GM21423 (cell line): ENCODE data around the gene C2CD4C.
"Not testable (repeated sequence)": the region's sequence is repeated elsewhere in the genome, so short reads cannot be mapped to it uniquely, and the experiment has no call there.

Experiments
- ATAC-seq: cut with Tn5 transposase; IDR thresholded peaks from one replicate; pipeline ENCODE4 v1.9.1; 2021; ENCODE audit warnings: mild to moderate bottlenecking, moderate library complexity; ENCODE audit not compliant: unreplicated experiment

The C2CD4C gene

DNA sequence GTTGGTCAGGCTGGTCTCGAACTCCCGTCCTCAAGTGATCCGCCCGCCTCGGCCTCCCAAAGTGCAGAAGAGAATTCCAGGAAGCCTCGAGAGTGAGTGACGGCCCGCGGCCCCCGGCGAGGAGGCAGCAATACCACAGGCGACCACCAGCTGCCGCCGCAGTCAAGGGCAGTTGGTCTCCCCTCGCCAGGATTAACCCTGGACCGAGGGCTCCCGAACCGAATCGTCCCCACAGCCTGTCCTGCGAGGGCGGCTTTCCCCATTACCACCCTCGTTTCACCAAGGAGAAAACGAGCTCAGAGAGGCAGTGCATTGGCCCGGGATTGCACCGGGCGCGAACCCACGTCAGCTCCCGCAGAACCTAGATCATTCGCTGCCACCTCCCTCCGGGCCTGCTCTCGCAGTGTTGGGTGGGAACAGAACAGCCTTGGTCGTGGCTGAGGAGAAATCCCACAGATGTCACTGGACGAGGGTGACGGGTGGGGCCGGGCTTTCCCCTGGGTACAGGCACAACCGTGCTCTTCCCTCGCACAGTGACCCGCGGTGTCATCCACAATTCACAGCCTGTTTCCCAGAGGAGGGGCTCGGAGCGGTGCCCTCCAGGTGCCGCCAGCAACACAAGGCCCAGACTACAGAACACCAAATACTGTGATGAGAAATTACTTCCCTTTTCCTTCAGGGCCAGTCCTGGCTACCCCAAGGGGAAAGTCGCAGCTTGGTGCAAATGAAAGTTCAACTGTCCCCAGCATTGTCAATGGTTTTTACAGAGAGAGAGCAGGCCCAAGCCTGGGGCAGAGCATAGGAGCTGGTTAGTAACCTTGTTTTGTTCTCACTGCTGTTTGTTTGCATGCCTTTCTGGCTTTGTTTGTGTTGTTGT lies 24.8 kb downstream of the C2CD4C start:
- ATAC-seq: no peak

DNA sequence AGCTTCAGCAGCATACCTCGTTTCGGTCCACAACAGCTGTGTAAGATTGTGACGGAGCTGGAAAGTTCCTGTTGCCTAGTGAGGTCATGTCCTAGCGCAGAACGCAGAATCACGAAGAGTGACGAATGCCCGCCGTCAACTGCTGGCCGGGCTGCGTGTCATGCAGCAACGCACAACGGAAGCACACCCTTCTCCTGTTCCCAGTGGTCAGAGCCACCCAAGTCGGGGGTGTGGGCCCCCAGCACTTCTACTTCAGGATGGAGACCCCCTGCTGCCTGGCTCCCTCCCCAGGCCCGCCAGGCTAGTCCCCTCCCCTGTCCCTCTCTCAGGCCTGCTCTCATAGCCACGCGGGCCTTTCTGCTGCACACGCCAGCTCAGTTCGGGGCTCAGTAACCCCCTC lies 25.9 kb downstream of the C2CD4C start:
- ATAC-seq: no peak

DNA sequence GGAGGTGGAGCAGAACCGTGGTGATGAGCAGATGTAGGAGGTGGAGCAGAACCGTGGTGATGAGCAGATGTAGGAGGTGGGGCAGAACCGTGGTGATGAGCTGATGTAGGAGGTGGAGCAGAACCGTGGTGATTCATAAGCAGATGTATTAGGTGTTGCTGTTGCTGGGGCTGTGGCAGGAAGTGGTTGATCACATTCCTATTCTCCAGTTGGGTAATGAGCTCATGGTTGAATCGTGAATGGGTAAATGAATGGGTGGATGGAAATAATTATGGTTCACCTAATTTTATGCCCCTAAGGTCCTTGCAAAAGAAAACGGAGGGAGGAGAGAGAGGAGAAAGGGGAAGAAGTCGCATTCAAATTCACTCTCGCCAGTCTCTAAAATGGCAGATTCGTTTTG lies 26.4 kb downstream of the C2CD4C start:
- ATAC-seq: not testable (repeated sequence)

DNA sequence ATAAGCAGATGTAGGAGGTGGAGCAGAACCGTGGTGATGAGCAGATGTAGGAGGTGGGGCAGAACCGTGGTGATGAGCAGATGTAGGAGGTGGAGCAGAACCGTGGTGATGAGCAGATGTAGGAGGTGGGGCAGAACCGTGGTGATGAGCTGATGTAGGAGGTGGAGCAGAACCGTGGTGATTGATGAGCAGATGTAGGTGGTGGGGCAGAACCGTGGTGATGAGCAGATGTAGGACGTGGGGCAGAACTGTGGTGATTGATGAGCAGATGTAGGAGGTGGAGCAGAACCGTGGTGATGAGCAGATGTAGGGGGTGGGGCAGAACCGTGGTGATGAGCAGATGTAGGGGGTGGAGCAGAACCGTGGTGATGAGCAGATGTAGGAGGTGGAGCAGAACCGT lies 27.0 kb downstream of the C2CD4C start:
- not testable (repeated sequence) for ATAC-seq

DNA sequence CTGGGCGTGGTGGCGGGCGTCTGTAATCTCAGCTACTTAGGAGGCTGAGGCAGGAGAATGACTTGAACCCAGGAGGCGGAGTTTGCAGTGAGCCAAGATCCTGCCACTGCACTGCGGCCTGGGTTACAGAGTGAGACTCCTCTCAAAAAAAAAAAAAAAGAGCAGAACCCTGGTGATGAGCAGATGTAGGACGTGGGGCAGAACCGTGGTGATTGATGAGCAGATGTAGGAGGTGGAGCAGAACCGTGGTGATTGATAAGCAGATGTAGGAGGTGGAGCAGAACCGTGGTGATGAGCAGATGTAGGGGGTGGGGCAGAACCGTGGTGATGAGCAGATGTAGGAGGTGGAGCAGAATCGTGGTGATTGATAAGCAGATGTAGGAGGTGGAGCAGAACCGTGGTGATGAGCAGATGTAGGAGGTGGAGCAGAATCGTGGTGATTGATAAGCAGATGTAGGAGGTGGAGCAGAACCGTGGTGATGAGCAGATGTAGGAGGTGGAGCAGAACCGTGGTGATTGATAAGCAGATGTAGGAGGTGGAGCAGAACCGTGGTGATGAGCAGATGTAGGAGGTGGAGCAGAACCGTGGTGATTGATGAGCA lies 28.2 kb downstream of the C2CD4C start:
- not testable (repeated sequence) for ATAC-seq

DNA sequence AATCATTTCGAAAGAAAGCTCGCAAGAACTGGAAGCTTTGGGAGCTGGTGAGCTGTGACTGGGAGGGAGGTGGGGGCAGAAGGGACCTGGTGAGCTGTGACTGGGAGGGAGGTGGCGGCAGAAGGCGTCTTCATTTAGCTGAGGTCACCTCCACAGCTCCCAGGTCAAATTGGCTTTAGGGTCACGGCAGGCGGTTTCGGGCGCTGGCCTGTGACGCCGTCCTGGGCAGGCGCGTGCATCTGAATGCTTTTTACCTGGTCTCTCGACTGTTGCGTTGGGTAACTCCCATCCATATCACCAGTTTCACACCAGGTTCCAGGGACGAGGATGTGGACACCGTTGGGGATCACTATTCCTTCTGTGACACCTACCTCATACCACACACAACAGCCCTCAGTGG lies 29.2 kb downstream of the C2CD4C start:
- no peak for ATAC-seq

DNA sequence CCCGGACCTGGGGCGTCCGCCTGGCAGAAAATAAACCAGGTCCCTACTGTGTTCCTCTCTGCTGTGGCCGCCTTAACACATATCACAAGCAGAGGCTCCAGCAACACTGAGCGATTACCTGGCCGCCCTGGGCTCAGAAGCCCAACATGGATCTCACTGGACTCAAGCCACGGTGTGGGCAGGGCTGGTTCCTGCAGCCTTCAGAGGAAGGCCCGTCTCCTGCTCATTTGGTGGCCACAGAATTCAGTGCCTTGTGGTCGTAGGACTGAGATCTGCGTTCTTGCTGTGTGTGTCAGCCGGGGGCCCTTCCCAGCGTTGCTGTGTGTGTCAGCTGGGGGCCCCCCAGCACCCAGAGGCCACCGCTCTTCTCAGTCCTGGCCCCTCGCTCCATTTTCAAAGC lies 30.2 kb downstream of the C2CD4C start:
- no peak for ATAC-seq

DNA sequence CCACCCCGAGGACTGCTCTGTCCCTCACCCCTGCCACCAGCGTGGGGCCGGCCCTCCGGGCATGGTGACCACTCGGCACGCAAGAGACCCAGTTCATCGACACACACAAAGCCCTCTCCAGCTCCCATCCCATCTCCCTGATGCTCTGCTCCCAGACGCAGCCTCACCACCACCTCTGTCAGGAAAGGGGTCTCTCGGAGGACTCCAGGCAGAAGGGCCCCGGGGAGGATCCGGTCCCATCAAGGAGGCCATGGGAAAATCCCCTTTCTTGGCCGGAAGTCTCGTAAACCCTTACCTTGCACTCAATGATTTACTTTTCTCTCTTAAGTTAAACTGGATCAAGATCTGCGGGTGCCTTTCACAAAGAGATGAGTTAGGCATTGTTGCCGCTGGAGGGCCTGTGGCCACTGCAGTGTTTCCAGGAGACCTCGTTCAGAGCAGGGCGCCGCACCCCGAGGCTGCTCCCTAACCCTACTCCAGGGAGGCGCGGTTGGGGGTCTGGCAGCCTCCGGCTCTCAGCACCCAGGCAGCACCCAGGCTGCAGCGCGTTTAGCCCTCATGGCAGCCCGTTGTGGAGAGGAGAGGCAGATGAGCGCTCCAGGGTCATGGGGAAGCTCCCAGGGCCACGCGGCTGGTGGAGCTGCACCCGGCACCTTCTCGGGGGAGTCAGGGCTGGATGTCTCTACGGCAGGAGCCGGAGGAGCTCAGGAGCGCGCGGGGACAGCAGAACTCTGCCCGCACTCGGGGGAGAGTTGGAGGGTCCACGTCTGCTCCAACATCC lies 31.0 kb downstream of the C2CD4C start:
- ATAC-seq: no peak

DNA sequence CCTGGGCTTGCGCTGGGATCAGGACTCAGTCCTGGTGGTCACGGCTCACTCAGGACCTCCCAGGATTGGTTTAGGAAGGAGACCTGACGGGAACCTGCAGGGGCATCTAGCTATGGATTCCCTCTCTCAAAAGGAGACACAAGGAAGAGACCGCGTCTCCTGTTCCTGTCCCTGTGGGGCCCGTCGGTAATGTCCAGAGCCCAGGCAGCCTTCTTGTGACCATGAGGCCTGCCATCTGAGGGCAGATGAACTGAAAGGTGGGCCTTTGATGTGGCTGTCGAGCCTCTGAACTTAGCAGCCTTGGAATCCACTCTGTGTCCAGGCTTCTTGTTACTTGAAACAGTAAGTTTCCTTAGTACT lies 32.9 kb downstream of the C2CD4C start:
- ATAC-seq: no peak

DNA sequence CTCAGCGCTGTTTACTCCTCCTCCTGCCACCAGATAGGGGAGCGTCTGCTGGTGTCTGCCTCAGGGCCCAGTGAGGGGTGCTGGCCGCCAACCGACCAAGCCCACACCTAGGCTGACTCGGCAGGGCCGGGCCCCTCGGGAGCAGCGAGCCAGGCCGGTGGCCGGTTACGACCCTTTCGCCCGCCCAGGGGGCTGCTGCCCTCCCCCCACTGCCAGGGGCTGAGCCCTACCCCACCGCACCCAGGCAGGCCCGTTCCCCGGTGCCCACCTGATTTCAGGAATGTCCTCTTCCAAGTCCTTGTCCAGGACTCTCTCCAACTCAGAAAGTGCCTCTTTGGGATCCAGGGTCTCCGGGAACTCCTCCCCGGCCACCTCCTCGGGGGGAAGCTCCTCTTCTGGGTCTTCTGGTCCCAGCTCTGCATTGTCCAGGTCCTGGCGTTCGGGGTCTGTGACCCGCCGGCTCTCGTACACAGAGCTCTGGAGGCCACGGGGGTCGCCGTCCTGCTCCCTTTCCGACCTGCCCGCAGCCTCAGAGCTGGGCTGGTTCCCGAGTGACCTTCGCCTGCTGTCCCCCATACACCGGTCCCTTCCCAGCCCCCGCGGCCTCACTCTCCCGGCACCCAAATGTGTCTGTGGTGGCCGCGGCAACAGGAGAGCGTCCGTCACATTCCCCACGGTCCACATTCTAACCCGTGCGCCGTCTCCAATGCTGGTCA lies 33.4 kb downstream of the C2CD4C start:
- ATAC-seq: no peak

DNA sequence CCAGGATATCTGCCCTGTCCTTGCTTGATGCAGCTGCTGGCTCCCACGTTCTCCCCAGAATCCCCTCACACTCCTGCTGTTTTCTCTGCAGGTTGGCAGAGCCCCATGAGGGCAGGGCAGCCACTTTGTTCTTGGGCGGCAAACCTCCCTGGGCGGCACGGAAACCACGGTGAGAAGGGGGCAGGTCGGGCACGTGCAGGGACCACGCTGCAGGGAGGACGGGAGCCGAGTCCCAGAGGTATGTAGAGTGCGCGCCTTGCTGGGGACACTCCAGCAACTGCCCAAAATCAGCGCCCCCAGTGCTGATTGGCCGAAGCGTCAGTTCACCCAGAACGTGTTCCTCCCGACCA lies 34.1 kb downstream of the C2CD4C start:
- no peak for ATAC-seq

DNA sequence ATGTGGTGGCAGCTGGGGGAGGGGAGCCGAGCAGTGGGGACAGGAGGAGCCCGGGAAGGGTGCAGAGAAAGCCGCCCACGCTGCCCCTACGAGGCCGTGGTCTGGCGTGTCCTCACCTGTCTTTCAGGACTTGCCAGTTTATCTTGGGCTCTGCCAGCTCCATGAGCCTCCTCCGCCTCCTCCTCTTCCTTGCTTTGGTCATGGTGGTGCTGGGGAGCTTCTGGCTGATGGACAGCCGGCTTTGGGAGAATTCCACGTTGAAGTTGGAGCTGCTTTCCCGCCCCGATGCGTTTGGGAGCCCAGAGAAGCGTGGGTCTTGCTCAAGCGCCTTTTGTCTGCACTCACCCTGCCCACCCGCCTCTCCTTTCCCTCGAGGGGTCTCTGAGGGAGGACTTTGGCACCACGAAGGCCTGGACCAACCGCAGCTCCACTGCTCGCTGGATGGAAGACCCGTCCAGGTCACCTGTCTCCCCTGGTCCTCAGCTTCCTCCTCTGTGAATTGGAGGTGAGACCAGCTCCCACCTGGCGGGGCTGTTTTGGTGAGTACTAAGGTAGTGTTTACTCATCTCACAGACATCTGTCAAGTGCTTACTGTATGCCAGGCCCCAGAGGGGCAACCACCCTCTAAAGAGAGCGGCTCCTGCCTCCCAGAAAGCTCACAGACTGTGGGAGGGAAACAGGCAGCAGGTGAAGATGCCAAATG lies 34.6 kb downstream of the C2CD4C start:
- ATAC-seq: no peak

DNA sequence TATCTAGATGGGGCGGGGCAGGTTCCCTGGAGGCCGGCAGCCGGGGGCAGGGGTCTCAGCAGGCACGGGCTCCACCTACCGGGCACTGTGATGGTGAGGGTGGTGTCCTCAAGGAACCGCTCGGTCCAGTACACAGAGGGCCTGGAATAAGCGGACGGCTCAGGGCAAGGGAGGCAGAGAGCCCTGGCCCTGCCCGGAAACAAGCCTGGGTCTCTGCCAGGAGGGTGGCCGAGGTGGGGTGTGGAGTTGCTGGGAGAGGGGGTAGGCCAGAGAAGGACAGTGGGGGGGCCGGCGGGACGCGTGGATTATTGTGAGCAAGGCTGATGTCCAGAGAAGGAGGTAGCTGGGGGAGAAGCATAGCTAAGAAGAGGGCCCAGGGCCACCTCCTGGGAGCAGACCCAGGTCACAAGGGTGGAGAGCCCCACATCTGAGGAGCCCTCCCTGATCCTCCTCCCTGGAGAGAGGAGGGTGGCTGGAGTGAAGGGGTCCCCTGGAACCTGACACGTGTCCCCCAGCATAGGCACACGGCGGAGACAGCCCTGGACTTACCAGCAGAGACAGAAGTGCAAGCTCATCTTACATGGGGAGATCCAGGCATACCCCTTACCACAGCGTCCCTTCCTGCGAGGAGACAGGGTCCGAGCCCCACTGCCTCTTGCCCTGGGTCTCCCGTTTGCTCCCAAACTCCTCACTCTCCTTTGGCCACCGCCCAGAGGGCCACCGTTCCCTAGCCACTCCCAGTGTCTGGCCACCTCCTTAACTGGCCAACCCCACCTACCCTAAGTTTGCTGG lies 35.4 kb downstream of the C2CD4C start:
- no peak for ATAC-seq

DNA sequence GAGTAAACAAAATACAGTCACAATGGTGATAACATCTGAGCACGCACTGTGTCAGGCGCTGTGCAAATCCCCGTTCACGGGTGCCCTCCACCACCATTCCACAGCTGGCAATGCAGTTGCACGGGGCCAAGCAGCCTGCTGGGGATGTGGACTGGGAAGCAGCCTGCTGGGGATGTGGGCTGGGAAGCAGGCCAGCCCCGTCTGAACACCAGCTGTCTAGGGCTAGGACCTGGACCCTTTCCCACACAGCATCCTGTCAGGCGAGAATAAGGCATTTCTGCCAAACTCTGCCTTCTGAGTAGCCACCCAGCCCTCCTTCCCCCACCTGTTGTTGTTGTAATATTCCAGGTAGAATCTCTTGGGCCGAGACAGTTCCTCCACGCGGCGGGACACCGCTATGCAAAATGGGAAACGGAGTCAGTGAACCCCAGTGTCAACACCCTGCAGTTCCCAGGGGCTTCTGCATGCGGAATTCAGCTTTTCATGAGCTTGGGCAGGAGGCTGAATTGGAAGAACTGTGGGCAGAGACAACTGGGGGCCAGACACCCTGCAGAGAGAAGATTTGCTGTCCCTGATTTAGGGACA lies 36.5 kb downstream of the C2CD4C start:
- no peak for ATAC-seq

DNA sequence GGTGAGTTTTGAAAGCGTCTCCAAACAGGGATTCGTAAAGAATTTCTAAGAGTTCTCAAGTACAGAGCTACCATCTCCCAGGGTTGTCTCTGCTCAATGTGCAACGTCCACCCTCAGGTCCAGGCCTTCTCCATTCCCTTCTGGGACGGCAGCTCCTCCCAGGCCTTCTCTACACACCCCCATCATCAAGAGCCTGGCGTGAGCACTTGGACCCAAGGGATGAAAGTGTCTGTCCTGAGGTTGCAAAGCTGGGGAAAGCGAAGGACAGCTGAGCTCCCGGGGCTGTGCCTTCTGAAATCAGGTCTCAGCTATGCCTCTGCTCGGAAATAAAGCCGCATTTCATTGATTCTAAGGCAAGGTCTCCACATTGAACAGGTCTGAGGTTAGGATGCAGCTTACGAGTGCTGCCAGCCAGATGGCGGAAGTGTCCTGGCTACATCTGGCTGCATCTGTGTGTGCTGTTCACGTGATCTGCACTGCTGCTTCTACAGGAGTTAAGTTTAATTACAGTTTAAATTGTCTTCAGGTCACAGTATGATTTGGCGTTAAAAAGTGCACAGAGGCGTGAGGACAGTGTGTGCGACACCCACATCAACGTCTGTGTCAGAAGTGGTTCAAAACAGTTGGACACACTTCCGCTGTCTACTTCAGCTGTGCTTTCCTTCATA lies 37.3 kb downstream of the C2CD4C start:
- ATAC-seq: no peak

DNA sequence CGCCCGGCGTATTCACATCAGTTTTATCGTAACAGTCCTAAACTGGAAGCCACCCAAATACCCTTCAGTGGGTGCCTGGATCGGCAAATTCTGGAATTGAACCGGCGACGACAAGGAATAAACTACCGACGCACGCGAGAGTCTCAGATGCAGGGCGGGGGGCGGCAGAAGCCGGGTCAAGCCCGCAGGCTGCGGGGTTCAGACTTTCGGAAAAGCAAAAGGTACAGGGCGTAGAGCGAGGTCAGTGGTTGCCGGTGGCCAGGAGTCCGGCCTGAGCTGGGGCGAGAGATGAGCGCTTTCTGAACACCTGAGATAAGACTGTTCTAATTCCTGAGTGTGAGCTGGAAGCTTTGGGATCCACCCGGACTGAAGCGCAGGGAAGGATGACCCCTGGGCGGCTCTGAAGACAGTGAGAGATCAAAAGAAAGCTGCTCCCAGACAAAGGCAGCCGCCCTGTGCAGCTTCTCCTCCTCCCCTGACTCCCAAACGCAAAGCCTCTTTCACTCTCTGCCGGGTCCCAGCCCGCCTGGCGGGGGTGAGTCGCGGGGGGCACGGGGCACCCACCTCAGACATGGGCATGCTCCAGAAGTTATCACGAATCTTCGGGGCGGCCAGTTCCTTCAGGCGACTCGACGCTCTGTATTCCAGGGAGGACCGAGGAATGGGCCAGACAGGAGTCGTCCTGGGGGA lies 38.2 kb downstream of the C2CD4C start:
- ATAC-seq: no peak

DNA sequence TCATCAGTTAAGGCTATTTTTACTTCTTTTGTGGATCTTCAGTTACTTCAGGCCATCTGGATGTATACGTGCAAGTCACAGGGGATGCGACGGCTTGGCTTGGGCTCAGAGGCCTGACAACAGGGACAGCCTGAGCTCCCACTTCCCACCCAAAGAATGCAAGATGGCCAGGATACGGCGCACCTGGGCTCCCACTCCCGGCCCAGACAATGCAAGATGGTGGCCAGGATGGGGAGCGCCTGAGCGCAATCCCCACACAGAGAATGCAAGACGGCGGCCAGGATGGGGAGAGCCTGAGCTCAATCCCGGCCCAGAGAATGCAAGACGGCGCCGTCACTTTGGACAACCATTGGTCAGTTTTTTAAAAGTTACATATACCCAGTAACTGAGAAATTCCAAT lies 39.1 kb downstream of the C2CD4C start:
- no peak for ATAC-seq

DNA sequence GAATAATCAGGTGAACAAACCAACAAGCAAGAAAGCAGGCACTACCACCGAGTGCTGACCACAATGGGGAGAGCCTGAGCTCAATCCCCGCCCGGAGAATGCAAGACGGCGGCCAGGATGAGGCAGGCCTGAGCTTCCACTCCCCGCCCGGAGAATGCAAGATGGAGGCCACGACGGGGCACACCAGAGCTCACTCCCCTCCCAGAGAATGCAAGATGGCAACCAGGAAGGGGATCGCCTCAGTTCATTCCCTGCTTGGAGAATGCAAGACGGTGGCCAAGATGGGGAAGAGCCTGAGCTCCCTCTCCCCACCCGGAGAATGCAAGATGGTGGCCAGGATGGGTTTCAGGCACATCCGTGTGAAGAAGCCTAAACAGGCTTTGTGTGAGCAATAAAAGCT lies 39.7 kb downstream of the C2CD4C start:
- no peak for ATAC-seq
